Stimulated activated CD8-positive, alpha-beta memory T cell treated with anti-CD3 and anti-CD28 coated beads, Interleukin-15, amount 100 ng/mL, for 1 hour (primary cell): ENCODE measurements around the gene CD80.
"Not testable (repeated sequence)": the region's sequence is repeated elsewhere in the genome, so short reads cannot be mapped to it uniquely, and the experiment has no call there.

ENCODE experiments used
- DNase-seq: peaks from one replicate; pipeline ENCODE4 v3.0.0-alpha.2; 2020; ENCODE audit warnings: low read depth

CD80 gene

GRCh38 chr3:119582178-119582577, 22.8 kb upstream of the CD80 start:
- DNase-seq, result no peak

GRCh38 chr3:119580067-119580760, 20.8 kb upstream of the CD80 start:
- no peak for DNase-seq

DNA sequence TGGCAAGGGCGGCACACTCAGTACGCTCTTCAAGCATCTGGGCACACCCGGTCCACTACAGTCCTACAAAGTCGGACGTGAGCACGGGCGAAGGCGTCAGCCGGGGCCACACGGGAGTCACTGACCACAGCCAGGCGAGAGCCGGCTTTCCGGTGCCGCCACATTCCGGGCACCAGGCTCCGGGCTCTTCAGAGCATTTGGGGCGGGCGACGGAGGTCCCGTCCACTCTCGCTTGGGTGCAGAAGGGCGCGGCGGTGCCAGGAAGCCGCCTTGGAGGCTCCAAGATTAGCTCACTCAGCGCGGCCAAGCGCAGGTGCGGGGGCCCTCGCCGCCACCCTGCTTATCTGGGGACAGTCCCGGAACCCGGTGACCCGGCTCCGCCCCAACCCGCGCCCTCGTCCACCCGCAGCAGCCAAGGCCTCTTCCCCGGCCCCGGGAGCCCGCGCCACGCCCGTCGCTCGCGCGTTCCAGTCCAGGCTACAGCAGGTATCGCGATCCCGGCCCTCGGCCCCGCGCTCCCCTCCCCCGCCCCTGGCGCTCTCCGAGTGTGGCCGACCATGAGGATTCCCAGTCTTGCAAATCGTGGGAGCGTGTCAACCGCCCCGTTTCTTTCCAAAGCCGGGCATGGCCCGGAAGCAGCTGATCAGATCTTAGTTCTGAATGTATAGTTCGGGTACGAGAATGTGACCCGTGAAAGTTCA, 20.1 kb upstream of the CD80 start, which contains the start of gene ADPRH:
ADPRH (plus strand) TSS at position 127 of the 701 bp plus-strand sequence. CDS start 2,678 bp downstream, outside the sequence.
- peak; percentile 4 for DNase-seq

GRCh38 chr3:119575507-119575906, 16.1 kb upstream of the CD80 start:
- DNase-seq, result no peak

GRCh38 chr3:119571688-119572087, 12.3 kb upstream of the CD80 start:
- no peak for DNase-seq

- no peak for DNase-seq
Measured at GRCh38 chr3:119571230-119571629, 11.8 kb upstream of the CD80 start.

DNA sequence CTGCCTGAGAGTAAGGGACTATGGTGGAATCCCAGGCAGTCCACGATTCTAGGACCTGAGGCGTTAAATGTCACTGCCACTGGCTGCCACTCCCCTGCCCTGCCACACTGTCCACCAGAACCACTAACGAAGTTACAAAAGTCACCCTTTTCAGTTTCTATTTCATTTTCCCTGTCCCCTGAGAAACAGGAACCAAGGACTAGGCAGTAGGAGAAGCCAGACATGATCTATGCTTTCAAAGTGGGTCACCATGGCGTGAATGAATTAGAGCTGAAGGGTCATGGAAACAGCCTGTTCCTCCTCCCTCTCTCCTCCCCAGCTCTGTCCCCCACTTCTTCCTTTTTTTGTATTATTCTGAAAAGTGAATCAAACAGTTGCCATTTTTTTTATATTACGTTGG, 10.8 kb upstream of the CD80 start:
- DNase-seq, result no peak

DNA sequence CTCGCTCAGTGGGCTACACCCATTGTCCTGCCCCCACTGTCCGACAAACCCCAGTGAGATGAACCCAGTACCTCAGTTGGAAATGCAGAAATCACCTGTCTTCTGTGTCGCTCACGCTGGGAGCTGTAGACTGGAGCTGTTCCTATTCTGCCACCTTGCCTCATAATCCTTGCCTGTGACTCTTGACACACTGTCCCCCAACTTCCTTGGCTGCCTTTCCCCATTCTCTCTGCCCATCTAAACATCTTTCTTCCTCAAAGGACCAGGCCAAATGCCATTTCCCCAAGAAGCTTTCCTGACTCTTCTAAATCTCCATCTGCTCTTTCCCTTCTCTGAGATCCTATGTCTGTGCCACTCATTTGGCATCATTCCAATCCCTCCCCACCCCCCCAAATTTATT, 9.7 kb upstream of the CD80 start:
- no peak for DNase-seq

GRCh38 chr3:119563334-119563733, 3.9 kb upstream of the CD80 start:
- DNase-seq, result not testable (repeated sequence)

GRCh38 chr3:119562307-119562961, 3.0 kb upstream of the CD80 start:
- no peak for DNase-seq

DNA sequence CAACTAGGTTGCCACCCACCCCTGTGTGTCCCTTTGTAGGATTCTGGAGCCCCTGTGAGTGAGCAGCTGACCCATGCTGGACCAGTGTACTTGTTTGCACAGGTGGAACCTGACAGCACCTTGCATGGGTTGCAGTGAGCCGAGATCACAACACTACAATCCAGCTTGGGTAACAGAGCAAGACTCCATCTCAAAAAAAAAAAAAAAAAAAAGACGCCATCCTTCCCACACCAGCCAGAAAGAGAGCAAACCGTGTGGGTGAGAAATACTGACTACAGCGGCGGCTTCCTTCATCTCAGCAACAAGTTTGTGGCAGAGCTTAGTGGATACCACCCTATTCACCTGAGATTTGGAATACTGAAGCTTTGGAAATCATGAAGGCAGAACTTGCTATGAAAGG, 746 bp upstream of the CD80 start:
- no peak for DNase-seq

DNA sequence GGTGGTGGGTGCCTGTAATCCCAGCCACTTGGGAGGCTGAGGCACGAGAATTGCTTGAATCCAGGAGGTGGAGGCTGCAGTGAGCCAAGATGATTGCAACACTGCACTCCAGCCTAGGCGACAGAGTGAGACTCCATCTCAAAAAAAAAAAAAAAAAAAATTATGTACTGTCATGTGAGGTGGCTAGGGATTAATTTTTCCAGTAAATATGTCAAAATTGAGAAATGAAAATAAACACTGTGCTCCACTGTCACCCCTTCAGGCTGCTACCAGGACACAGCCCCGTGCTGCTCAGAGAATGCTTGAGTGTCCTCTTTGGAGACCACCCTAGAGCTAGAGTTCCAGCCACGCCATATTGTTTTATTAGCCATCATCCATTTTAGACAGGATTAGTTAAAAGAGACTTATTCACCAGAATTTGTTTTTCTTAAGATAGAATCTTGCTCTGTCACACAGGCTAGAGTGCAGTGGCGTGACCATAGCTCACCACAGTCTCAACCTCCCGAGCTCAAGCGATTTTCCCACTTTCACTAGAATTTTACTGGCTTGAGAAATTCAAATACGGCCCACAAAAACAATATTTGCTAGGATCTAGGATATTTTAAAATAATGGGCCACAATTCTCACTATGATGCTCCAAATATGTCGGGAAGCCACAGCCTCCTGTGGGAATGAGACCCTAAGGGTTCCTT, 642 bp downstream of the CD80 start:
- DNase-seq, result no peak

DNA sequence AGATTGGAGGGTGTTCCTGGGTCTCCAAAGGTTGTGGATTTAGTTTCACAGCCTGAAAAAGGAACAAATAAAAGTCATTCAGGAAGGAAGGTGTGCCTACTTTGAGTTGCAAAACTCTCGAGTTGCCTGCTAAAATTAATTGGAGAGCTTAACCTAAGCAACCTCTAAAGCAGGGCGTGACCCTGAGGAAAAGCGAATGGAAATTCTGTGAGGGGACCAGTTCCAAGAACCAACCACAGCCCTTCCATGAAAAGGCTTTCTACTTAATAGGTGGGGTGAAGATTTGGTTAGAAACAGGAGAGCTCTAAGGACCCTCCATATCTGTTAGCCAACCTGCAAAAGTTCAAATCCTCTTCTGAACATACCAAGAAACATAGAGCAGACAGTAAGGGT, 1.5 kb downstream of the CD80 start:
- DNase-seq, result no peak

GRCh38 chr3:119557192-119557876, 2.1 kb downstream of the CD80 start:
- no peak for DNase-seq

GRCh38 chr3:119555929-119556328, 3.5 kb downstream of the CD80 start:
- no peak for DNase-seq

GRCh38 chr3:119555309-119555735, 4.1 kb downstream of the CD80 start:
- DNase-seq, result no peak

DNA sequence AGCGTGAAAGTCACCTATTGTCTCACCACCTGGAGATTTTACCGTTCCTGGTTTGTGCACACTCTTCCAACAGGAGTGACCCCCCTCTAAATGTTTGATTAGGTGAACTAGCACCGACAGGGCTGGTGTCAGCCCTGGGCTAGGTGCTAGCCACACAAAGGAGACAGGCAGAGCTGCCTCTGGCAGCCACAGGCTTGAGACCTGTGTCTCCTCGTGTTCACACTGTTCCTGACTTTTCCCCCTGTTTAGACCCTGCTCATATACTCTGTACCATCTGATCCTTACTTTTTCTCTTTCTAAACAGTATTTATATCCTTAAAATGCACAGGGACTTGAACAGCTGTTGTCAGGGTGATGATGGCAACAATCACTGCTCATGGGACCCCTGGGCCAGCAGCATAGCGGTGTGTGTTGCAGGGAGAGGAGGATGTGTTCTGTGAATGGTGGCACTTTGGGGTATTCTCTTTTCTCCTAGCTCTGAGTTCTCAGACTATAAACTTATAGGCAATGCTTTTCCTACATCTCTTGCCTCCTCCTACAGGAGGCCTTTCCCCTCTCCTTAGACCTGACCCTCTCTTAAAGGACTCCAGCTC, 5.5 kb downstream of the CD80 start:
- no peak for DNase-seq

- not testable (repeated sequence) for DNase-seq
Measured at GRCh38 chr3:119552928-119553327, 6.5 kb downstream of the CD80 start.

- no peak for DNase-seq
Measured at GRCh38 chr3:119551598-119551997, 7.8 kb downstream of the CD80 start.

GRCh38 chr3:119550192-119550910, 9.1 kb downstream of the CD80 start:
- no peak for DNase-seq

GRCh38 chr3:119548341-119548740, 11.1 kb downstream of the CD80 start:
- DNase-seq, result no peak
